Fibroblast of lung (primary cell): Measurements from ENCODE around the gene AK9. TPM values are rescaled to one million over a fixed set of nuclear protein-coding genes. Genes with fewer than 3 reads are reported as not detected.

ENCODE experiments used
- DNase-seq, 2 donors: peaks; one replicate each; pipeline versions ENCODE4 v3.0.0 to v3.0.0-alpha.2; 2010; ENCODE audit warnings: low read depth in 2 of 2
- H2AFZ ChIP-seq: 2 replicates; pipeline ENCODE4 v1.5.1; 2012; ENCODE audit warnings: low read length, control low read depth, inconsistent platforms
- H3K27ac ChIP-seq: 2 replicates; pipeline ENCODE4 v1.5.1; 2011; ENCODE audit warnings: low read length, control low read depth; ENCODE audit not compliant: insufficient read depth
- H3K27me3 ChIP-seq: 2 replicates; pipeline ENCODE4 v1.5.1; 2011; ENCODE audit warnings: mild to moderate bottlenecking, low read length; ENCODE audit not compliant: control insufficient read depth, insufficient read depth
- H3K36me3 ChIP-seq: 2 replicates; pipeline ENCODE4 v1.5.1; 2011; ENCODE audit warnings: low read length; ENCODE audit not compliant: control insufficient read depth, insufficient read depth
- H3K4me1 ChIP-seq: 2 replicates; pipeline ENCODE4 v1.5.1; 2011; ENCODE audit warnings: low read length; ENCODE audit not compliant: control insufficient read depth, insufficient read depth; ENCODE audit errors: extremely low read depth
- H3K4me2 ChIP-seq: 2 replicates; pipeline ENCODE4 v1.5.1; 2011; ENCODE audit warnings: low read length, control low read depth; ENCODE audit not compliant: insufficient read depth; ENCODE audit errors: extremely low read depth
- H3K4me3 ChIP-seq, 4 experiments: fragments of 200-600 bp in 1 of 4; sonication (generic) in 1 of 4; replicated peaks in 1 of 4; 2 replicates each; pipeline ENCODE4 v1.5.1; 2011 to 2016; ENCODE audit warnings: low read length in 4 of 4, low read depth in 3 of 4, mild to moderate bottlenecking in 3 of 4, control low read depth in 2 of 4, inconsistent platforms in 1 of 4, mixed read lengths in 1 of 4; ENCODE audit not compliant: insufficient read depth in 1 of 4; ENCODE audit errors: control extremely low read depth in 1 of 4
- H3K79me2 ChIP-seq: 2 replicates; pipeline ENCODE4 v1.5.1; 2012; ENCODE audit warnings: mild to moderate bottlenecking, low read length, inconsistent platforms; ENCODE audit not compliant: control insufficient read depth, insufficient read depth
- H3K9ac ChIP-seq: 2 replicates; pipeline ENCODE4 v1.5.1; 2011; ENCODE audit warnings: mild to moderate bottlenecking, low read length, control low read depth; ENCODE audit not compliant: insufficient read depth
- H3K9me3 ChIP-seq: 2 replicates; pipeline ENCODE4 v1.5.1; 2012; ENCODE audit warnings: low read depth, low read length; ENCODE audit not compliant: control insufficient read depth, insufficient read depth
- H4K20me1 ChIP-seq: 2 replicates; pipeline ENCODE4 v1.5.1; 2011; ENCODE audit warnings: low read length; ENCODE audit not compliant: control insufficient read depth, insufficient read depth; ENCODE audit errors: extremely low read depth
- CTCF ChIP-seq, 2 donors: IDR thresholded peaks in 1 of 2; conservative IDR thresholded peaks in 1 of 2; 1 replicate in 1 of 2; 2 replicates in 1 of 2; pipeline ENCODE4 v1.5.1; 2011 to 2012; ENCODE audit warnings: low read length in 2 of 2, control low read depth in 1 of 2, inconsistent platforms in 1 of 2, low read depth in 1 of 2, mild to moderate bottlenecking in 1 of 2
- EZH2 ChIP-seq: IDR thresholded peaks from 2 replicates; pipeline ENCODE4 v1.5.1; 2012; ENCODE audit warnings: low read length, control low read depth, mild to moderate bottlenecking; ENCODE audit errors: missing control alignments
- polyA plus RNA-seq, 2 donors: library from polyadenylated mRNA; depleted of rRNA in 1 of 2; stranded (reverse) in 1 of 2; unstranded in 1 of 2; fragments of >200 nt; gene quantifications; 2 replicates each; pipeline ENCODE4 v1.2.1, GENCODE V29; 2011 to 2012; ENCODE audit warnings: missing spikeins in 1 of 2
- total RNA-seq: library from RNA; depleted of rRNA; stranded (reverse); fragments of >200 nt; gene quantifications from 2 replicates; pipeline ENCODE4 v1.2.1, GENCODE V29; 2014

The AK9 gene
- total and polyA plus RNA-seq, 2 donors (not counting 1 experiment from before 2014, with no cell fraction given): 4.5 to 10.4 TPM

GRCh38 chr6:109706513-109706912 is 15.5 kb upstream of the AK9 start:
- Histone ChIP-seq H3K79me2 (no peaks in the 10 kb centered on the region), H4K20me1 (no peaks in the 10 kb centered on the region), H2AFZ (no peak overlapping the region), H3K9me3 (no peaks in the 10 kb centered on the region), H3K4me1 (no peaks in the 10 kb centered on the region), H3K4me3 (no peak overlapping the region), H3K27ac (no peak overlapping the region), H3K36me3 (no peaks in the 10 kb centered on the region), H3K4me2 (no peak overlapping the region), H3K9ac (no peak overlapping the region), H3K27me3 (no peaks in the 10 kb centered on the region)
- no peak for DNase-seq
- TF ChIP-seq CTCF (conservative IDR thresholded peaks at IDR 0.05 in 1 of 2, IDR thresholded peaks at IDR 0.05 in 1 of 2; ENCODE audit: low read depth in 1 of 2, low read length in 2 of 2): no peak
- no peak for TF ChIP-seq EZH2

GRCh38 chr6:109705258-109705657 is 14.3 kb upstream of the AK9 start:
- Histone ChIP-seq H3K27ac (no peak overlapping the region), H4K20me1 (no peaks in the 10 kb centered on the region), H3K9me3 (no peaks in the 10 kb centered on the region), H3K27me3 (no peaks in the 10 kb centered on the region), H2AFZ (no peak overlapping the region), H3K36me3 (no peaks in the 10 kb centered on the region), H3K4me3 (no peak overlapping the region), H3K9ac (no peak overlapping the region), H3K79me2 (no peaks in the 10 kb centered on the region), H3K4me1 (no peaks in the 10 kb centered on the region), H3K4me2 (no peak overlapping the region)
- TF ChIP-seq CTCF (conservative IDR thresholded peaks at IDR 0.05 in 1 of 2, IDR thresholded peaks at IDR 0.05 in 1 of 2; ENCODE audit: low read depth in 1 of 2, low read length in 2 of 2): peak; percentile 96 to 99
- no peak for TF ChIP-seq EZH2
- peak; percentile 75 to 93 for DNase-seq

GRCh38 chr6:109702791-109703190 is 11.8 kb upstream of the AK9 start:
- no peak overlapping the region for H3K9ac ChIP-seq

More at GRCh38 chr6:109702791-109703190, 11.8 kb upstream of the AK9 start:
- Histone ChIP-seq H3K79me2 (no peaks in the 10 kb centered on the region), H3K4me1 (no peaks in the 10 kb centered on the region), H2AFZ (no peak overlapping the region), H3K9me3 (no peaks in the 10 kb centered on the region), H3K27ac (no peak overlapping the region), H3K4me2 (no peak overlapping the region), H4K20me1 (no peaks in the 10 kb centered on the region), H3K27me3 (no peaks in the 10 kb centered on the region), H3K4me3 (no peak overlapping the region), H3K36me3 (no peaks in the 10 kb centered on the region)
- DNase-seq: no peak
- no peak for TF ChIP-seq CTCF (conservative IDR thresholded peaks at IDR 0.05 in 1 of 2, IDR thresholded peaks at IDR 0.05 in 1 of 2; ENCODE audit: low read depth in 1 of 2, low read length in 2 of 2)
- no peak for TF ChIP-seq EZH2
